ENCODE measurements around the gene SLC44A4. TPM values are rescaled to one million over a fixed set of nuclear protein-coding genes. Genes with fewer than 3 reads are reported as not detected.

Gene SLC44A4
- total and polyA plus RNA-seq, 2 experiments from 2014 or later, result 0.60 TPM; not detected in 1

DNA sequence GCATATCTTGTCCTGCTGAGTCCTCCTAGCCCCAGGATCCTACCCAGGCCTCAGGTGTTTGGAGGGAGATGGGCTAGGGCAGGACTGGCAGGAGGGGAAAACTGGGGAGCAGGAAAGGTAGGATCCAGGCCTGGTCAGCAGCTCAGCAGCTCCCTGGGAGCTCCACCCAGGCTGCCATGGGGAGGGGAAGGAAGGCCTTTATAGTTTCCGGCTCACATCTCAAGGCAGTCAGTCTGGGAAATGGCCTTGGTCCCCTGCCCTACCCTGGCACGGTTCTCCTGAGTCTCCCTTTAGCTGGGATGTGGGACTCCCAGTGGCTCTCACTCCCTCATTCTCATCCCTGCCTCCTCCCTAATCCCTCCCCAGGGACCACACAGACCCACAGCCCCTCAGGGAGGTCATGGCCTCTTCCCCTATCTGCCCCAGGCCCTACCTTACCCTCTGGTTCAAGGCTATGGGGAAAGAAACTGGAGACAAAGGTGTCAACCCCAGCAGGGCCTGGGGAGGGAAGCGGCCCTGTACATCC lies 1.6 kb downstream of the SLC44A4 start:
- peaks cover 23% of the 10 kb centered on the region for H3K36me3 ChIP-seq
- no peak for DNase-seq (ENCODE audit: low read depth in 1 of 2, low spot score in 1 of 2)
- no peaks in the 10 kb centered on the region for H3K9me3 ChIP-seq (ENCODE audit: low read depth)
- TF ChIP-seq, protein P1, sequence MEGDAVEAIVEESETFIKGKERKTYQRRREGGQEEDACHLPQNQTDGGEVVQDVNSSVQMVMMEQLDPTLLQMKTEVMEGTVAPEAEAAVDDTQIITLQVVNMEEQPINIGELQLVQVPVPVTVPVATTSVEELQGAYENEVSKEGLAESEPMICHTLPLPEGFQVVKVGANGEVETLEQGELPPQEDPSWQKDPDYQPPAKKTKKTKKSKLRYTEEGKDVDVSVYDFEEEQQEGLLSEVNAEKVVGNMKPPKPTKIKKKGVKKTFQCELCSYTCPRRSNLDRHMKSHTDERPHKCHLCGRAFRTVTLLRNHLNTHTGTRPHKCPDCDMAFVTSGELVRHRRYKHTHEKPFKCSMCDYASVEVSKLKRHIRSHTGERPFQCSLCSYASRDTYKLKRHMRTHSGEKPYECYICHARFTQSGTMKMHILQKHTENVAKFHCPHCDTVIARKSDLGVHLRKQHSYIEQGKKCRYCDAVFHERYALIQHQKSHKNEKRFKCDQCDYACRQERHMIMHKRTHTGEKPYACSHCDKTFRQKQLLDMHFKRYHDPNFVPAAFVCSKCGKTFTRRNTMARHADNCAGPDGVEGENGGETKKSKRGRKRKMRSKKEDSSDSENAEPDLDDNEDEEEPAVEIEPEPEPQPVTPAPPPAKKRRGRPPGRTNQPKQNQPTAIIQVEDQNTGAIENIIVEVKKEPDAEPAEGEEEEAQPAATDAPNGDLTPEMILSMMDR (IDR thresholded peaks at IDR 0.05; ENCODE audit: low read depth, low read length), result no peak
- H3K27ac ChIP-seq, result no peak overlapping the region
- no peaks in the 10 kb centered on the region for H3K4me1 ChIP-seq (ENCODE audit: low read depth)
- no peak overlapping the region for H3K4me3 ChIP-seq
- no peaks in the 10 kb centered on the region for H3K27me3 ChIP-seq

DNA sequence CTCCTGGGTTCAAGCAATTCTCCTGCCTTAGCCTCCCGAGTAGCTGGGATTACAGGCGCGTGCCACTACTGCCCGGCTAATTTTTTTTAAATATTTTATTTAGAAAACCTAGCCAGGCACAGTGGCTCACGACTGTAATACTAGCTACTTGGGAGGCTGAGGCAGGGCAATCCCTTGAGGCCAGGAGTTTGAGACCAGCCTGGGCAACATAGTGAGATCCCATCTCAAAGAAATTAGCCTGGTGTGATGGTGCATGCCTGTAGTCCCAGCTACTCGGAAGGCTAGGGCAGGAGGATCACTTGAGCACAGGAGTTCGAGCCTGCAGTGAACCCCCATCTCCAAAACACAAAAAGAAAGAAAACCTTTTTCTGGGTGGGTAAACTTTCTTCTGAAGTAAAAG lies 2.4 kb downstream of the SLC44A4 start:
- no peaks in the 10 kb centered on the region for H3K27me3 ChIP-seq
- H3K4me1 ChIP-seq (ENCODE audit: low read depth), result no peaks in the 10 kb centered on the region
- DNase-seq (ENCODE audit: low read depth in 1 of 2, low spot score in 1 of 2), result no peak
- H3K4me3 ChIP-seq, result no peak overlapping the region
- H3K36me3 ChIP-seq, result peaks cover 16% of the 10 kb centered on the region
- TF ChIP-seq, protein P1 (IDR thresholded peaks at IDR 0.05; ENCODE audit: low read depth, low read length), result no peak
- no peaks in the 10 kb centered on the region for H3K9me3 ChIP-seq (ENCODE audit: low read depth)
- no peak overlapping the region for H3K27ac ChIP-seq

DNA sequence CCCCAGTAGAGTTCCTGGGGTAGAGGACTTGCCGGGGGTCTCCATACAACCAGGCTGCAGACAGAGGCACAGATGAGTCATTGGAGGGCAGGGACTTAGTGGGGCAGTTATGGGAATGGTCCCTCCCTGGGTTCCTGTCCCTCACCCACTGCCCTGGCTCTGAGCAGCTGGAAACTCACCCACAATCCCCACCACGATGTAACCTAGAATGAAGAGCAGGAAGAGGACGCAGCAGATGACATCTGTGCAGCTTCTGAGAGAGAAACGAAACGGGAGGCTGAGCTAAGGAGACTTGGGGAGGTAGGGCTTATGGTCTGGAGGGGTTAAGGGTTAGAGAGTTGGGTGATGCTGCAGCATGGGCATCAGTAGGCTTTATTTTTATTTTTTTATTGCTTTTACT lies 2.9 kb downstream of the SLC44A4 start:
- Histone ChIP-seq H3K27me3 (no peaks in the 10 kb centered on the region), H3K9me3 (ENCODE audit: low read depth) (no peaks in the 10 kb centered on the region), H3K36me3 (peaks cover 11% of the 10 kb centered on the region), H3K27ac (no peak overlapping the region), H3K4me3 (no peak overlapping the region), H3K4me1 (ENCODE audit: low read depth) (no peaks in the 10 kb centered on the region)
- TF ChIP-seq, protein P1 (IDR thresholded peaks at IDR 0.05; ENCODE audit: low read depth, low read length), result no peak
- no peak for DNase-seq (ENCODE audit: low read depth in 1 of 2, low spot score in 1 of 2)

DNA sequence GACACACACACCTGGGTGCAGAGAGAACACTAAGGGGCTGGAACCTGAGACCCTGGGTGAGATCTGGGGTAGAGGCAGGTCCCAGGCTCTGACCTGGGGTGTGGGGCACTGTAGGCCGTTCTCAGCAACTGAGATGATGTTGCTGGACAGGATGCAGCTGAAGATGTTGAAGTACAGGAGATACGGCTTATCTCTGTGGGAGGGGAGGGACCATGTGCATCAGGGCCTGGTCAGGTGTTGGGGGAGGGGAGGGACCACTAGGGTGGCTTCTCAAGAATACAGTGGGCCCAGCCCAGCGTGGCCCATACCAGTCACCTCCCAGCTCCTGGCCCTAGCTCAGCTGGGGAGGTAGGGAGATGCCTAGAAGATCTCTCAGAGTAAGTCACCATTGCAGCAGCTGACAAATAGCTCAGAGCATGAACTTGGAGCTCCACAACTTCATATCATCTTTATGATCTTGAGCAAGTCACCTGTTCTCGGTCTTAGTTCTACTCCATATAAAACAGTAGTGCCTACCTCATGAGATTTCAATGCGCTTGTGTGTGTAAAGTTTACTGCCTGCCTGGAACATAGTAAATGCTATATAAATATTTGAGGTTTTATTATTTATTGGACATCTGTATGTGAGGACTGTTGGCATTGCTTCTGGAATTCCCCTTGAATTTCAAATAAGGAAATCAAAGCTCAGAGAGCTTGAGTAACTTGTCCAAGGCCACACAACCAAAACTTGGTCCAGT lies 3.8 kb downstream of the SLC44A4 start:
- Histone ChIP-seq H3K36me3 (peaks cover 4% of the 10 kb centered on the region), H3K9me3 (ENCODE audit: low read depth) (no peaks in the 10 kb centered on the region), H3K27ac (no peak overlapping the region), H3K4me3 (no peak overlapping the region), H3K4me1 (ENCODE audit: low read depth) (no peaks in the 10 kb centered on the region), H3K27me3 (no peaks in the 10 kb centered on the region)
- no peak for DNase-seq (ENCODE audit: low read depth in 1 of 2, low spot score in 1 of 2)
- TF ChIP-seq, protein P1 (IDR thresholded peaks at IDR 0.05; ENCODE audit: low read depth, low read length), result no peak

DNA sequence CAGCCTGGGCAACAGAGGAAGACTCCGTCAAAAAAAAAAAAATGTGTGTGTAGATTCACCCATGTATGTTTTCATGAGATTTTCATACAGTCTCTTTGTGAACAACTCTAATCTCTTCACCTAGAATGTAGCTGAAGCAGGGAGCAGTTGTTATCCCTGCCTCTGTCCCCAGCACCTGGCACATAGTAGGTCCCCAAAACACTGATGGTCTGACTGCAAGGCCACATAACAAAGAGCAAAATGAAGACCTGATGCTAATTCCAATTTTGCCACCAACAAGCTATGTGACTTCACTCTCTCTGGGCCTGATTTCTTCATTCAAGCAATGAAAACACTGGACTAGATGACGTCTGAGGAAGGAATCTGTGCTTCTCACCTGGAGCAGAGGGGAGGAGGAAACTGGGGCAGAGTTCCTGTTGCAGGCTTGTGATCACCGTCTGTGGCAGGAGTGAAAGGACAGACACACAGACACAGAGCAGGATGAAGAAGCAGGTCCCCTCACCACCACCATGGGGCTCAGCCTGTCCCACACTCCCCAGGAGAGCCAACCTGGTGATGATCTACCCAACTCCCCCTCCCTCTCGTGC lies 4.6 kb downstream of the SLC44A4 start:
- no peaks in the 10 kb centered on the region for H3K27me3 ChIP-seq
- H3K4me1 ChIP-seq (ENCODE audit: low read depth), result no peaks in the 10 kb centered on the region
- no peaks in the 10 kb centered on the region for H3K9me3 ChIP-seq (ENCODE audit: low read depth)
- TF ChIP-seq, protein P1 (IDR thresholded peaks at IDR 0.05; ENCODE audit: low read depth, low read length), result no peak
- no peak overlapping the region for H3K4me3 ChIP-seq
- no peak for DNase-seq (ENCODE audit: low read depth in 1 of 2, low spot score in 1 of 2)
- H3K36me3 ChIP-seq, result no peaks in the 10 kb centered on the region
- no peak overlapping the region for H3K27ac ChIP-seq

All from cardiac muscle cell (in vitro differentiated cells and primary cell).